ENCODE measurements around the gene BMPR1B.

BMPR1B gene

DNA sequence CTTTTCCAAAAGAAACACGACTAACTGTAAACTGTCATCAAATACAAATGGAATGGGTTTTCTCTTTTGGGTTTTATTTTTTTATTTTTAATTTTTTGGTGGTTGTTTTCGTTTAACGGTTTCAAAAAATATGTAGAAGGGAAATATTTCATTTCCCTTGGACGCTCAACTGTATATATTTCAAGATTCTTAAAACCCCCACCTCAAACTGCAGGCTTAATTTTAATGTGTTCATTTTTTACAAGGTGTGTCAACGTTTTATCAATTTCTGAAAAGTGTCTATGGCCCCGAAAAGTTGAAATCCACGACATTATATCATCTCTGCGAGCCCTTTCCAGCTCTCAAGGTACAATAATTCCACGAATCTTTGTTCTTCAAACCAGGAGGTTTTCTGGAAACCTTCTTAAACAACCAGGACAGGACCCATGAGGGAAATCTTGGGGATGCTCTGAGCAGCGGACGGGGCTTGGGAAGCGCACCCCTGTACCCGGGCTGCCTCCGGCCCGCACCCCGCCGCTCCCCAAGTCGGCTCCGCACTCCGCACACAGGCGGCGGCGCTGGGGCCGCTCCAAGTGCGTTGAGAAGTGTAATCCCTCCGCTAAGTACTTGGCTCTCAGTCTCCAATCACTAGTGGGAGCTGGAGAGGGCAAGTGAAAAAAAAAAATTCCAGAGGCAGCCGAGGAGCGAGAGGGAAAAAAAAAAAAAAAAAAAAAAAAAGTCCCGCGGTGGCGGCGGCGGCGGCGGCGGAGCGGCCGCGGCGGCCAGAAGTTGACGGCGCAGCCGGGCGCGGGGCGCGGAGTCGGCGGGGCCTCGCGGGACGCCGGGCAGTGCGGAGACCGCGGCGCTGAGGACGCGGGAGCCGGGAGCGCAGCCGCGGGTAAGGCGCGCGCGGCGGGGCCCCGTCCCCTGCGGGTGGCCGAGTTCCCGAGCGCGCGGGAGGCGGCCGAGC lies at the start of gene BMPR1B:
BMPR1B (plus strand) TSS at position 764 of the 949 bp plus-strand sequence. CDS start 346,470 bp downstream, outside the sequence.
- TF ChIP-seq, protein P1, sequence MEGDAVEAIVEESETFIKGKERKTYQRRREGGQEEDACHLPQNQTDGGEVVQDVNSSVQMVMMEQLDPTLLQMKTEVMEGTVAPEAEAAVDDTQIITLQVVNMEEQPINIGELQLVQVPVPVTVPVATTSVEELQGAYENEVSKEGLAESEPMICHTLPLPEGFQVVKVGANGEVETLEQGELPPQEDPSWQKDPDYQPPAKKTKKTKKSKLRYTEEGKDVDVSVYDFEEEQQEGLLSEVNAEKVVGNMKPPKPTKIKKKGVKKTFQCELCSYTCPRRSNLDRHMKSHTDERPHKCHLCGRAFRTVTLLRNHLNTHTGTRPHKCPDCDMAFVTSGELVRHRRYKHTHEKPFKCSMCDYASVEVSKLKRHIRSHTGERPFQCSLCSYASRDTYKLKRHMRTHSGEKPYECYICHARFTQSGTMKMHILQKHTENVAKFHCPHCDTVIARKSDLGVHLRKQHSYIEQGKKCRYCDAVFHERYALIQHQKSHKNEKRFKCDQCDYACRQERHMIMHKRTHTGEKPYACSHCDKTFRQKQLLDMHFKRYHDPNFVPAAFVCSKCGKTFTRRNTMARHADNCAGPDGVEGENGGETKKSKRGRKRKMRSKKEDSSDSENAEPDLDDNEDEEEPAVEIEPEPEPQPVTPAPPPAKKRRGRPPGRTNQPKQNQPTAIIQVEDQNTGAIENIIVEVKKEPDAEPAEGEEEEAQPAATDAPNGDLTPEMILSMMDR (IDR thresholded peaks at IDR 0.05; ENCODE audit: low read depth, low read length) = 0 out of 2 replicates have a peak, but pooled peaks have one; percentile 25
- Histone ChIP-seq H3K36me3 (no peaks in the 10 kb centered on the region), H3K27me3 (ENCODE audit: insufficient read depth, low read depth, severe bottlenecking) (no peaks in the 10 kb centered on the region), H3K9me3 (ENCODE audit: severe bottlenecking) (no peaks in the 10 kb centered on the region), H3K4me3 (ENCODE audit: low read depth, low read length) (peak within 1 kb of the TSS; percentile 83), H3K27ac (peak within 1 kb of the TSS; percentile 12; the same call in 1 of the 2 replicates)
- peak; percentile 69 for DNase-seq

- no peak overlapping the region for H3K4me3 ChIP-seq (ENCODE audit: low read depth, low read length)
- H3K9me3 ChIP-seq (ENCODE audit: severe bottlenecking) = no peaks in the 10 kb centered on the region
- H3K27me3 ChIP-seq (ENCODE audit: insufficient read depth, low read depth, severe bottlenecking) = no peaks in the 10 kb centered on the region
- no peak for DNase-seq
- H3K27ac ChIP-seq = no peak overlapping the region
- TF ChIP-seq, protein P1 (IDR thresholded peaks at IDR 0.05; ENCODE audit: low read depth, low read length) = no peak
- no peaks in the 10 kb centered on the region for H3K36me3 ChIP-seq
Observed at GRCh38 chr4:94711635-94712034, 46.1 kb upstream of the BMPR1B start.

- no peak for DNase-seq
- H3K9me3 ChIP-seq (ENCODE audit: severe bottlenecking) = no peaks in the 10 kb centered on the region
- H3K27me3 ChIP-seq (ENCODE audit: insufficient read depth, low read depth, severe bottlenecking) = no peaks in the 10 kb centered on the region
- no peak overlapping the region for H3K4me3 ChIP-seq (ENCODE audit: low read depth, low read length)
- H3K36me3 ChIP-seq = no peaks in the 10 kb centered on the region
- TF ChIP-seq, protein P1 (IDR thresholded peaks at IDR 0.05; ENCODE audit: low read depth, low read length) = no peak
- no peak overlapping the region for H3K27ac ChIP-seq
Observed at GRCh38 chr4:94714365-94715160, 43.2 kb upstream of the BMPR1B start.

DNA sequence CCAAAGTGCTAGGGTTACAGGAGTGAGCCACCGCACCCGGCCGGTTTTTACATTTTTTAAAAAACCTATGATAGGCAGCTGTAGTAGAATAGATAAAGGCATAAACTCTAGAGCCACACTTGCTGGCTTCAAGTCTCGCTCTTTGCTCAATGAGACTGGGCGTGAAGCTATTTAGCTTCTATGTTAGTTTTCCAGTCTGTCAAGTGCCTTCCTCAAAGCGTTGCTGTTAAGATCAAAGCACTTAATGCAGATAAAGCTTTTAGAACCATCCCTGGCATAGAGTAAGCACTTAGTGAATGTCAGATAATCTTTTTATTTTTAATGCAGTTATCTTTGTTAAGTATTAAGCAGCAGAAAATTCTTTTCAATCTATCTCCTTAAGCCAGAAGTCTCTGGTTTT lies 42.0 kb upstream of the BMPR1B start:
- Histone ChIP-seq H3K36me3 (no peaks in the 10 kb centered on the region), H3K27me3 (ENCODE audit: insufficient read depth, low read depth, severe bottlenecking) (no peaks in the 10 kb centered on the region), H3K9me3 (ENCODE audit: severe bottlenecking) (no peaks in the 10 kb centered on the region), H3K4me3 (ENCODE audit: low read depth, low read length) (no peak overlapping the region), H3K27ac (no peak overlapping the region)
- DNase-seq = no peak
- TF ChIP-seq, protein P1 (IDR thresholded peaks at IDR 0.05; ENCODE audit: low read depth, low read length) = no peak

DNA sequence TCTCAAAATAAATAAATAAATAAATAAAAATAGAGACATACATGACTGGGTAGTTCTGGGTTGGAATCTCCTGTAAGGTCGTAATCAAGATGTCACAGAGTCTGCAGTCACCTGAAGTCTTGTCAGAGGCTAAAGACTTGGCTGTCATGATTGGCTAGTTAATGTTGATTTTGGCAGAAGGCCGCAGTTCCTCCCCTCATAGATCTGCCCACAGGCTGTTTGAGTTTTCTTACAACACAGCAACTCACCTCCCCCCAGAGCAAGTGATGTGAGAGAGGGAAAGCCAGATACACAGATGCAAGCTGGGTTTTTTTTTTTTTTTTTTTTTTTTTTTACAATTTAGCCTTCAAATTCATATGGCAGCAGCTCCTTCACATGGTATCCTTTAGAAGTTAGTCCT lies 36.4 kb upstream of the BMPR1B start:
- TF ChIP-seq, protein P1 (IDR thresholded peaks at IDR 0.05; ENCODE audit: low read depth, low read length) = no peak
- Histone ChIP-seq H3K27ac (no peak overlapping the region), H3K4me3 (ENCODE audit: low read depth, low read length) (no peak overlapping the region), H3K27me3 (ENCODE audit: insufficient read depth, low read depth, severe bottlenecking) (no peaks in the 10 kb centered on the region), H3K9me3 (ENCODE audit: severe bottlenecking) (no peaks in the 10 kb centered on the region), H3K36me3 (no peaks in the 10 kb centered on the region)
- no peak for DNase-seq

Data from WERI-Rb-1 (cell line).